Measurements from ENCODE around the gene INPP5F.
A peak's percentile ranks its signal among the peaks of the same experiment; 100 is the strongest.
"Not testable (repeated sequence)": the region's sequence is repeated elsewhere in the genome, so short reads cannot be mapped to it uniquely, and the experiment has no call there.

The INPP5F gene

GRCh38 chr10:119778776-119779445 lies 53.1 kb downstream of the INPP5F start:
- no peak for DNase-seq

- no peak for DNase-seq
These were observed 55.1 kb downstream of the INPP5F start for GRCh38 chr10:119780879-119781480.

- DNase-seq, result no peak
These were observed 55.6 kb downstream of the INPP5F start for GRCh38 chr10:119781498-119781897.

- no peak for DNase-seq
These were observed 57.3 kb downstream of the INPP5F start for GRCh38 chr10:119782981-119783664.

GRCh38 chr10:119783665-119784027 lies 57.8 kb downstream of the INPP5F start:
- DNase-seq, result peak; percentile 34

GRCh38 chr10:119784340-119785067 lies 58.7 kb downstream of the INPP5F start:
- DNase-seq, result peak; percentile 75

GRCh38 chr10:119786117-119786769 lies 60.4 kb downstream of the INPP5F start:
- peak; percentile 77 for DNase-seq

- DNase-seq, result not testable (repeated sequence)
These were observed 69.3 kb downstream of the INPP5F start for GRCh38 chr10:119795101-119795500.

- no peak for DNase-seq
These were observed 70.2 kb downstream of the INPP5F start for GRCh38 chr10:119796039-119796438.

GRCh38 chr10:119801176-119801575 lies 75.3 kb downstream of the INPP5F start:
- DNase-seq, result no peak

- no peak for DNase-seq
These were observed 76.2 kb downstream of the INPP5F start for GRCh38 chr10:119801998-119802538.

GRCh38 chr10:119803264-119803663 lies 77.4 kb downstream of the INPP5F start:
- DNase-seq, result no peak

GRCh38 chr10:119805702-119806230 lies 79.9 kb downstream of the INPP5F start:
- DNase-seq, result no peak

GRCh38 chr10:119806334-119807130 lies 80.7 kb downstream of the INPP5F start:
- no peak for DNase-seq

- no peak for DNase-seq
These were observed 82.3 kb downstream of the INPP5F start for GRCh38 chr10:119807960-119808697.

GRCh38 chr10:119811122-119811521 lies 85.3 kb downstream of the INPP5F start:
- no peak for DNase-seq

GRCh38 chr10:119812684-119813083 lies 86.8 kb downstream of the INPP5F start:
- DNase-seq, result no peak

- DNase-seq, result no peak
These were observed 89.8 kb downstream of the INPP5F start for GRCh38 chr10:119815671-119816070.

- DNase-seq, result no peak
These were observed 92.4 kb downstream of the INPP5F start for GRCh38 chr10:119817991-119818888.

- no peak for DNase-seq
These were observed 93.0 kb downstream of the INPP5F start for GRCh38 chr10:119818889-119819270.

Measured in suppressor macrophage treated with lipopolysaccharide for 4 hours (primary cell).